Smooth muscle cell (in vitro differentiated cells): ENCODE measurements around the gene GORASP2. TPM values are rescaled to one million over a fixed set of nuclear protein-coding genes. Genes with fewer than 3 reads are reported as not detected.
"Not testable (repeated sequence)": the region's sequence is repeated elsewhere in the genome, so short reads cannot be mapped to it uniquely, and the experiment has no call there.

ENCODE experiments used
- DNase-seq: peaks from one replicate; lab custom pipeline; 2025; ENCODE audit not compliant: unreplicated experiment; lab: John Stamatoyannopoulos, UW
- H2AFZ ChIP-seq: fragments of 200-600 bp; sonication (generic); 2 replicates; pipeline ENCODE4 v1.6.0; 2016; ENCODE audit warnings: antibody characterized with exemption, low read depth, mild to moderate bottlenecking
- H3F3A ChIP-seq: fragments of 200-600 bp; sonication (generic); 2 replicates; pipeline ENCODE4 v1.6.0; 2017; ENCODE audit warnings: antibody characterized with exemption, low read depth
- H3K27ac ChIP-seq: fragments of 200-600 bp; sonication (generic); 2 replicates; pipeline ENCODE4 v1.5.1; 2016; ENCODE audit warnings: low read depth, mild to moderate bottlenecking
- H3K27me3 ChIP-seq: fragments of 200-600 bp; sonication (generic); 2 replicates; pipeline ENCODE4 v1.6.1; 2016; ENCODE audit warnings: low read depth, mild to moderate bottlenecking
- H3K36me3 ChIP-seq: fragments of 200-600 bp; sonication (generic); 2 replicates; pipeline ENCODE4 v1.5.1; 2016; ENCODE audit warnings: low read depth
- H3K4me1 ChIP-seq: fragments of 200-600 bp; sonication (generic); 2 replicates; pipeline ENCODE4 v1.5.1; 2016; ENCODE audit warnings: low read depth
- H3K4me2 ChIP-seq: fragments of 200-600 bp; sonication (generic); 2 replicates; pipeline ENCODE4 v1.6.0; 2016; ENCODE audit warnings: mild to moderate bottlenecking
- H3K4me3 ChIP-seq: fragments of 200-600 bp; sonication (generic); 2 replicates; pipeline ENCODE4 v1.5.1; 2016; ENCODE audit warnings: mild to moderate bottlenecking
- H3K79me2 ChIP-seq: fragments of 200-600 bp; sonication (generic); 2 replicates; pipeline ENCODE4 v1.6.0; 2016; ENCODE audit warnings: low read depth, mild to moderate bottlenecking
- H3K9ac ChIP-seq: fragments of 200-600 bp; sonication (generic); 2 replicates; pipeline ENCODE4 v1.6.0; 2016; ENCODE audit warnings: low read depth
- H3K9me3 ChIP-seq: fragments of 200-600 bp; sonication (generic); replicated peaks from 2 replicates; pipeline ENCODE4 v1.5.1; 2016; ENCODE audit warnings: low read depth
- H4K20me1 ChIP-seq: fragments of 200-600 bp; sonication (generic); 2 replicates; pipeline ENCODE4 v1.6.0; 2016; ENCODE audit warnings: low read depth
- WGBS: methylation state at CpG from one replicate; pipeline ENCODE4 v1.1.7; 2016; ENCODE audit warnings: low lambda C conversion rate; 5-methylcytosine and 5-hydroxymethylcytosine counted together
- polyA plus RNA-seq: library from polyadenylated mRNA; unstranded; fragments of >200 nt; fragmentation: Nextera tagmentation; extraction: Ambion mirVana; gene quantifications from 2 replicates; pipeline ENCODE4 v1.2.1, GENCODE V29; 2016
- total RNA-seq: library from RNA; depleted of rRNA; stranded (reverse); fragments of >200 nt; gene quantifications from 2 replicates; pipeline ENCODE4 v1.2.3, GENCODE V29; 2014
- TF ChIP-seq, protein P1 (sequence below): fragments of 200-600 bp; sonication (generic); IDR thresholded peaks from 2 replicates; pipeline ENCODE4 v1.5.1; 2017; ENCODE audit warnings: borderline replicate concordance, mild to moderate bottlenecking, antibody characterized with exemption; ENCODE audit not compliant: insufficient read depth, poor library complexity, severe bottlenecking

The GORASP2 gene
- total and polyA plus RNA-seq, 2 experiments from 2014 or later: 66.2 to 123 TPM

GRCh38 chr2:170911314-170911889 lies 17.7 kb upstream of the GORASP2 start:
- Histone ChIP-seq H3K36me3 (no peaks in the 10 kb centered on the region), H3K4me2 (no peak overlapping the region), H3K9ac (no peak overlapping the region), H2AFZ (no peak overlapping the region), H3K27ac (no peak overlapping the region), H3K4me1 (no peaks in the 10 kb centered on the region), H3K79me2 (no peaks in the 10 kb centered on the region), H3K4me3 (no peak overlapping the region), H4K20me1 (no peaks in the 10 kb centered on the region), H3K9me3 (peaks cover 20% of the 10 kb centered on the region), H3K27me3 (no peaks in the 10 kb centered on the region), H3F3A (no peaks in the 10 kb centered on the region)
- WGBS: 87% methylated on average over 5 of the region's 5 CpGs
- TF ChIP-seq, protein P1, sequence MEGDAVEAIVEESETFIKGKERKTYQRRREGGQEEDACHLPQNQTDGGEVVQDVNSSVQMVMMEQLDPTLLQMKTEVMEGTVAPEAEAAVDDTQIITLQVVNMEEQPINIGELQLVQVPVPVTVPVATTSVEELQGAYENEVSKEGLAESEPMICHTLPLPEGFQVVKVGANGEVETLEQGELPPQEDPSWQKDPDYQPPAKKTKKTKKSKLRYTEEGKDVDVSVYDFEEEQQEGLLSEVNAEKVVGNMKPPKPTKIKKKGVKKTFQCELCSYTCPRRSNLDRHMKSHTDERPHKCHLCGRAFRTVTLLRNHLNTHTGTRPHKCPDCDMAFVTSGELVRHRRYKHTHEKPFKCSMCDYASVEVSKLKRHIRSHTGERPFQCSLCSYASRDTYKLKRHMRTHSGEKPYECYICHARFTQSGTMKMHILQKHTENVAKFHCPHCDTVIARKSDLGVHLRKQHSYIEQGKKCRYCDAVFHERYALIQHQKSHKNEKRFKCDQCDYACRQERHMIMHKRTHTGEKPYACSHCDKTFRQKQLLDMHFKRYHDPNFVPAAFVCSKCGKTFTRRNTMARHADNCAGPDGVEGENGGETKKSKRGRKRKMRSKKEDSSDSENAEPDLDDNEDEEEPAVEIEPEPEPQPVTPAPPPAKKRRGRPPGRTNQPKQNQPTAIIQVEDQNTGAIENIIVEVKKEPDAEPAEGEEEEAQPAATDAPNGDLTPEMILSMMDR: no peak
- DNase-seq: no peak

DNA sequence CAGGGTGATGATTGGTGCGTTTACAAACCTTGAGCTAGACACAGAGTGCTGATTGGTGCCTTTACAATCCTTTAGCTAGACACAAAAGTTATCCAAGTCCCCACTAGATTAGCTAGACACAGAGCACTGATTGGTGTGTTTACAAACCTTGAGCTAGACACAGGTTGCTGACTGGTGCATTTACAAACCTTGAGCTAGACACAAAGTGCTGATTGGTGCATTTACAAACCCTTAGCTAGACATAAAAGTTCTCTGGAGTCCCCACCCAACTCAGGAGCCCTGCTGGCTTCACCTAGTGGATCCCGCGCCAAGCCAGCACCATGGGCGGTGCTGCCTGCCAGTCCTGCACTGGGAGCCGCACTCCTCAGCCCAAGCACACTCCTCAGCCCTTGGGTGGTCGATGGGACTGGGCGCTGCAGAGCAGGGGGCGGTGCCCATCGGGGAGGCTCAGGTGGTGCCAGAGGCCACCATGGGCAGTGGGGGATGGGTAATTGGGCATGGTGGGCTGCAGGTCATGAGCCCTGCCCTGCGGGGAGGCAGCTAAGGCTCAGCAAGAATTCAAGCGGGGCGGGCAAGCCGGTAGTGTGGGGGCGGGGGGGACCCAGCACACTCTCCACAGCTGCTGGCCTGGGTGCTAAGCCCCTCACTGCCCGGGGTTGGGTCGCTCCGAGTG lies 13.9 kb upstream of the GORASP2 start:
- H3K4me2 ChIP-seq, H3K27ac ChIP-seq, H4K20me1 ChIP-seq, H3F3A ChIP-seq, H2AFZ ChIP-seq, H3K79me2 ChIP-seq, H3K27me3 ChIP-seq, H3K36me3 ChIP-seq, DNase-seq, H3K9ac ChIP-seq, H3K4me3 ChIP-seq: not testable (repeated sequence)
- 98% methylated on average over 12 of the region's 17 CpGs for WGBS
- Histone ChIP-seq H3K4me1 (peaks cover 20% of the 10 kb centered on the region), H3K9me3 (peaks cover 19% of the 10 kb centered on the region)

DNA sequence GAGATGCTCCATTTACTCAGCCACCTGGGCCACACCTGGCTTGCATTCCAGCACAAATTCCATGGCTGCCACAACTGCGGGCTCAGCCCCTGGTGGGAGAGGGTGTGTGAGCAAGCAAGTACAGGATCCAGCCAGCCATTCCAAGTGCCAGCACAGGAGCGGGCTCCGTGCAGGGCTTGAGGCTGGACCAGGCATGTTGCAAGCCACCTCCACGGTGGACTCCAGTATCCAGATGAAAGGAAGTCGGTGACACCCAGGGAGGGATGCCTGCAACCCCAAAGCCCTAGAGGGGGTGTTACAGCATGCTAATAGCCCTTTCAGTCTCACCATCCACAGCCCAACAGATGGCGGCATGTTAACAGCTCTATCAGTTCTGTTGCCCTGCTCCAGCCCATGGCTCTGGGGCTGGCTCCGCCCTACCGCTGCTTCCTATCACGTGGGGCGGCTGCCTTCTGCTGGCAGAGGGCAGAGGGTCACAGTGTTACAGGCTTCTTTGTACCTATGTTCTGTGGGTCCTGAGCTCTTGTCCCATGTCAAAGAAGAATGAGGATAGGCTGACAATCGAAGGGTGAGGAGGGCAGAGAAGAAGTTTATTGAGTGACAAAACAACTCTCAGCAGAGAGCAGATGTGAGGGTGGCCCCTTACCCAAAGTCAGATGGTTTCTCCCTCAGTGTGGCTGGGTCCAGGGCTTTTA lies 11.7 kb upstream of the GORASP2 start:
- Histone ChIP-seq H3K27me3 (no peaks in the 10 kb centered on the region), H3K4me3 (peak overlapping the region; percentile 29), H3K4me1 (peaks cover 20% of the 10 kb centered on the region), H3K79me2 (no peaks in the 10 kb centered on the region), H3K9ac (no peak overlapping the region), H3K9me3 (no peaks in the 10 kb centered on the region), H3F3A (peaks cover 7% of the 10 kb centered on the region), H2AFZ (peak overlapping the region; percentile 93), H3K27ac (no peak overlapping the region), H3K4me2 (peak overlapping the region; percentile 78), H3K36me3 (no peaks in the 10 kb centered on the region), H4K20me1 (no peaks in the 10 kb centered on the region)
- 23% methylated on average over 11 of the region's 11 CpGs for WGBS
- peak; percentile 5 for DNase-seq
- TF ChIP-seq, protein P1: no peak

GRCh38 chr2:170917957-170918356 lies 11.1 kb upstream of the GORASP2 start:
- no peaks in the 10 kb centered on the region for H3K27me3 ChIP-seq
- 10% methylated on average over 5 of the region's 5 CpGs for WGBS
- peak overlapping the region; percentile 93 for H2AFZ ChIP-seq
- no peak overlapping the region for H3K9ac ChIP-seq
- H4K20me1 ChIP-seq: no peaks in the 10 kb centered on the region
- H3K4me3 ChIP-seq: peak overlapping the region; percentile 29
- no peaks in the 10 kb centered on the region for H3K9me3 ChIP-seq
- H3K79me2 ChIP-seq: no peaks in the 10 kb centered on the region
- DNase-seq: no peak
- H3K27ac ChIP-seq: no peak overlapping the region
- no peaks in the 10 kb centered on the region for H3K36me3 ChIP-seq
- H3K4me2 ChIP-seq: peak overlapping the region; percentile 78
- peaks cover 20% of the 10 kb centered on the region for H3K4me1 ChIP-seq
- TF ChIP-seq, protein P1: no peak
- peaks cover 7% of the 10 kb centered on the region for H3F3A ChIP-seq

DNA sequence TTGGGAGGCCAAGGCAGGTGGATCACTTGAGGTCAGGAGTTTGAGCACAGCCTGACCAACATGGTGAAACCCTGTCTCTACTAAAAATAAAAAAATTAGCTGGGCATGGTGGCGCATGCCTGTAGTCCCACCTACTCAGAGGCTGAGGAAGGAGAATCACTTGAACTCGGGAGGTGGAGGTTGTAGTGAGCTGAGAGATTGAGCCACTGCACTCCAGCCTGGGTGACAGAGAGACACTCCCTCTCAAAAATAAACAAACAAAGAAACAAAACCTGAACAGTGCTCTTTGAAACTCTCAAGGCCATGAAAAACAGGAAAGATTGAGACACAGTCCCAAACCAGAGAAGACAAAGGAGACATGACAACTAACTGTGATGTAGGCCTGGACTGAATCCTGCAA lies 7.2 kb upstream of the GORASP2 start:
- not testable (repeated sequence) for DNase-seq, H3K4me2 ChIP-seq, H3K36me3 ChIP-seq, H3K9ac ChIP-seq, H3K27me3 ChIP-seq, H3K4me3 ChIP-seq, H4K20me1 ChIP-seq, H2AFZ ChIP-seq, H3F3A ChIP-seq, H3K79me2 ChIP-seq, H3K9me3 ChIP-seq, H3K27ac ChIP-seq
- 98% methylated on average over 2 of the region's 2 CpGs for WGBS
- H3K4me1 ChIP-seq: peaks cover 20% of the 10 kb centered on the region
